Fibroblast of the aortic adventitia (primary cell): ENCODE results near the gene LRMDA. TPM values are rescaled to one million over a fixed set of nuclear protein-coding genes. Genes with fewer than 3 reads are reported as not detected.
A peak's percentile ranks its signal among the peaks of the same experiment; 100 is the strongest.

ENCODE experiments used
- DNase-seq: peaks from one replicate; pipeline ENCODE4 v3.0.0-alpha.2; 2010; ENCODE audit warnings: low read depth
- H3K4me3 ChIP-seq: 2 replicates; pipeline ENCODE4 v1.5.1; 2011; ENCODE audit warnings: low read depth, mild to moderate bottlenecking, control low read depth, low read length, moderate library complexity
- CTCF ChIP-seq: IDR thresholded peaks from 2 replicates; pipeline ENCODE4 v1.5.1; 2011; ENCODE audit warnings: mild to moderate bottlenecking, low read length, control low read depth, inconsistent platforms; ENCODE audit not compliant: insufficient read depth
- total RNA-seq: library from RNA; depleted of rRNA; stranded (reverse); fragments of >200 nt; gene quantifications from 2 replicates; pipeline ENCODE4 v1.2.3, GENCODE V29; 2012; ENCODE audit warnings: low replicate concordance

LRMDA gene
- total RNA-seq, 1 donor, result 6.3 TPM

- no peak overlapping the region for H3K4me3 ChIP-seq
- DNase-seq, result no peak
- TF ChIP-seq CTCF, result no peak
These were observed 277.8 kb downstream of the LRMDA start for GRCh38 chr10:75709245-75709644.

GRCh38 chr10:75709811-75710210, 278.4 kb downstream of the LRMDA start:
- no peak for TF ChIP-seq CTCF
- no peak for DNase-seq
- no peak overlapping the region for H3K4me3 ChIP-seq

- DNase-seq, result no peak
- no peak overlapping the region for H3K4me3 ChIP-seq
- TF ChIP-seq CTCF, result no peak
These were observed 280.9 kb downstream of the LRMDA start for GRCh38 chr10:75712242-75712880.

- no peak for TF ChIP-seq CTCF
- H3K4me3 ChIP-seq, result no peak overlapping the region
- DNase-seq, result no peak
These were observed 285.1 kb downstream of the LRMDA start for GRCh38 chr10:75716506-75716905.

GRCh38 chr10:75717126-75717916, 285.9 kb downstream of the LRMDA start:
- no peak overlapping the region for H3K4me3 ChIP-seq
- peak; percentile 4 for DNase-seq
- no peak for TF ChIP-seq CTCF

- no peak for TF ChIP-seq CTCF
- H3K4me3 ChIP-seq, result no peak overlapping the region
- DNase-seq, result no peak
These were observed 287.6 kb downstream of the LRMDA start for GRCh38 chr10:75718991-75719390.
